Karpas-422 (cell line): ENCODE results near the gene VSX2. TPM values are rescaled to one million over a fixed set of nuclear protein-coding genes. Genes with fewer than 3 reads are reported as not detected.

ENCODE experiments used
- DNase-seq: peaks from one replicate; pipeline ENCODE4 v3.0.0-alpha.2; 2015
- H2AFZ ChIP-seq: fragments of 200-600 bp; sonication (generic); 2 replicates; pipeline ENCODE4 v1.6.1; 2014; ENCODE audit warnings: antibody characterized with exemption, low read length, mixed read lengths
- H3K27ac ChIP-seq: fragments of 200-600 bp; sonication (generic); 2 replicates; pipeline ENCODE4 v1.5.1; 2014; ENCODE audit warnings: mild to moderate bottlenecking, low read length, moderate library complexity
- H3K27me3 ChIP-seq: fragments of 200-600 bp; sonication (generic); 2 replicates; pipeline ENCODE4 v1.6.1; 2014; ENCODE audit warnings: low read length, mixed read lengths
- H3K36me3 ChIP-seq: fragments of 200-600 bp; sonication (generic); 2 replicates; pipeline ENCODE4 v1.6.1; 2014; ENCODE audit warnings: low read length, mixed read lengths; ENCODE audit not compliant: insufficient read depth
- H3K4me1 ChIP-seq: fragments of 200-600 bp; sonication (generic); 2 replicates; pipeline ENCODE4 v1.6.1; 2014; ENCODE audit warnings: mild to moderate bottlenecking, low read length, mixed read lengths
- H3K4me2 ChIP-seq: fragments of 200-600 bp; sonication (generic); 2 replicates; pipeline ENCODE4 v1.6.1; 2014; ENCODE audit warnings: low read length, low read depth, mild to moderate bottlenecking; ENCODE audit not compliant: poor library complexity, severe bottlenecking
- H3K4me3 ChIP-seq: fragments of 200-600 bp; sonication (generic); 2 replicates; pipeline ENCODE4 v1.5.1; 2014; ENCODE audit warnings: mild to moderate bottlenecking, antibody characterized with exemption, low read length, mixed read lengths
- H3K79me2 ChIP-seq: fragments of 200-600 bp; sonication (generic); 2 replicates; pipeline ENCODE4 v1.6.1; 2014; ENCODE audit warnings: mild to moderate bottlenecking, low read length, mixed read lengths
- H3K9ac ChIP-seq: fragments of 200-600 bp; sonication (generic); 2 replicates; pipeline ENCODE4 v1.6.0; 2014; ENCODE audit warnings: low read length
- H3K9me2 ChIP-seq: fragments of 200-600 bp; sonication (generic), shearing (Covaris generic); replicated peaks from 2 replicates; pipeline ENCODE4 v1.6.0; 2014; ENCODE audit warnings: mild to moderate bottlenecking, low read length, moderate library complexity; ENCODE audit not compliant: insufficient read depth
- H3K9me3 ChIP-seq: fragments of 300-700, 200-600 bp; sonication (generic); 2 replicates; pipeline ENCODE4 v1.6.1; 2014; ENCODE audit warnings: low read length, mixed read lengths
- H4K20me1 ChIP-seq: fragments of 200-600 bp; sonication (generic); 2 replicates; pipeline ENCODE4 v1.6.1; 2014; ENCODE audit warnings: mild to moderate bottlenecking, antibody characterized with exemption, low read length, low read depth; ENCODE audit not compliant: insufficient read depth
- total RNA-seq: library from RNA; depleted of rRNA; stranded (reverse); fragments of >200 nt; shearing (Covaris generic); gene quantifications from 2 replicates; pipeline ENCODE4 v1.2.3, GENCODE V29; 2014; ENCODE audit warnings: low replicate concordance; rRNA removed

Gene VSX2
- not detected in 2 replicates for total RNA-seq

GRCh38 chr14:74238974-74239847, at the start of gene VSX2:
TSS of gene VSX2 (plus strand) at chr14:74239449. CDS start at chr14:74239562, 113 bp downstream.
- Histone ChIP-seq H3K9me2 (no peaks in the 10 kb centered on the region), H3K27me3 (no peaks in the 10 kb centered on the region), H3K4me1 (no peaks in the 10 kb centered on the region), H3K4me2 (no peak within 1 kb of the TSS), H2AFZ (no peak within 1 kb of the TSS), H3K9ac (no peak within 1 kb of the TSS), H3K79me2 (no peaks in the 10 kb centered on the region), H3K36me3 (no peaks in the 10 kb centered on the region), H3K27ac (no peak within 1 kb of the TSS), H3K9me3 (no peaks in the 10 kb centered on the region), H4K20me1 (no peaks in the 10 kb centered on the region), H3K4me3 (no peak within 1 kb of the TSS)
- DNase-seq: no peak

GRCh38 chr14:74190927-74191575, 48.2 kb upstream of the VSX2 start:
- H3K4me2 ChIP-seq: no peak overlapping the region
- H3K4me3 ChIP-seq: no peak overlapping the region
- H4K20me1 ChIP-seq: no peaks in the 10 kb centered on the region
- no peak for DNase-seq
- no peak overlapping the region for H2AFZ ChIP-seq
- no peak overlapping the region for H3K9ac ChIP-seq
- H3K9me2 ChIP-seq: no peaks in the 10 kb centered on the region
- H3K27ac ChIP-seq: no peak overlapping the region
- H3K79me2 ChIP-seq: no peaks in the 10 kb centered on the region
- H3K4me1 ChIP-seq: no peaks in the 10 kb centered on the region
- H3K9me3 ChIP-seq: no peaks in the 10 kb centered on the region
- H3K36me3 ChIP-seq: no peaks in the 10 kb centered on the region
- no peaks in the 10 kb centered on the region for H3K27me3 ChIP-seq

GRCh38 chr14:74194506-74195274, 44.6 kb upstream of the VSX2 start:
- H4K20me1 ChIP-seq: no peaks in the 10 kb centered on the region
- H3K36me3 ChIP-seq: no peaks in the 10 kb centered on the region
- H2AFZ ChIP-seq: no peak overlapping the region
- H3K9me2 ChIP-seq: no peaks in the 10 kb centered on the region
- H3K27me3 ChIP-seq: no peaks in the 10 kb centered on the region
- no peaks in the 10 kb centered on the region for H3K9me3 ChIP-seq
- H3K4me1 ChIP-seq: no peaks in the 10 kb centered on the region
- H3K4me3 ChIP-seq: no peak overlapping the region
- no peak overlapping the region for H3K4me2 ChIP-seq
- no peak for DNase-seq
- H3K27ac ChIP-seq: no peak overlapping the region
- no peaks in the 10 kb centered on the region for H3K79me2 ChIP-seq
- no peak overlapping the region for H3K9ac ChIP-seq

GRCh38 chr14:74195623-74196022, 43.6 kb upstream of the VSX2 start:
- no peaks in the 10 kb centered on the region for H3K4me1 ChIP-seq
- no peak overlapping the region for H2AFZ ChIP-seq
- no peak overlapping the region for H3K9ac ChIP-seq

GRCh38 chr14:74198441-74199234, 40.6 kb upstream of the VSX2 start:
- no peaks in the 10 kb centered on the region for H3K79me2 ChIP-seq
- no peak overlapping the region for H2AFZ ChIP-seq
- no peak overlapping the region for H3K4me2 ChIP-seq
- no peak overlapping the region for H3K27ac ChIP-seq
- no peak overlapping the region for H3K4me3 ChIP-seq
- no peaks in the 10 kb centered on the region for H4K20me1 ChIP-seq
- no peaks in the 10 kb centered on the region for H3K36me3 ChIP-seq
- no peaks in the 10 kb centered on the region for H3K4me1 ChIP-seq
- H3K9me2 ChIP-seq: no peaks in the 10 kb centered on the region
- H3K27me3 ChIP-seq: no peaks in the 10 kb centered on the region
- DNase-seq: no peak
- H3K9ac ChIP-seq: no peak overlapping the region
- H3K9me3 ChIP-seq: no peaks in the 10 kb centered on the region

More at GRCh38 chr14:74195623-74196022, 43.6 kb upstream of the VSX2 start:
- H3K36me3 ChIP-seq: no peaks in the 10 kb centered on the region
- H3K9me2 ChIP-seq: no peaks in the 10 kb centered on the region
- DNase-seq: no peak
- no peak overlapping the region for H3K27ac ChIP-seq
- H3K9me3 ChIP-seq: no peaks in the 10 kb centered on the region
- no peaks in the 10 kb centered on the region for H4K20me1 ChIP-seq
- no peak overlapping the region for H3K4me2 ChIP-seq
- H3K4me3 ChIP-seq: no peak overlapping the region
- H3K79me2 ChIP-seq: no peaks in the 10 kb centered on the region
- H3K27me3 ChIP-seq: no peaks in the 10 kb centered on the region

- no peak overlapping the region for H3K4me3 ChIP-seq
- peak; percentile 48 for DNase-seq
Measured at GRCh38 chr14:74202113-74202512, 37.1 kb upstream of the VSX2 start.

GRCh38 chr14:74203639-74204038, 35.6 kb upstream of the VSX2 start:
- H3K4me1 ChIP-seq: no peaks in the 10 kb centered on the region
- no peak for DNase-seq

More at GRCh38 chr14:74202113-74202512, 37.1 kb upstream of the VSX2 start:
- Histone ChIP-seq H3K36me3 (no peaks in the 10 kb centered on the region), H3K9me3 (no peaks in the 10 kb centered on the region), H3K79me2 (no peaks in the 10 kb centered on the region), H4K20me1 (no peaks in the 10 kb centered on the region), H3K9ac (no peak overlapping the region), H3K4me2 (no peak overlapping the region), H3K27me3 (no peaks in the 10 kb centered on the region), H3K9me2 (no peaks in the 10 kb centered on the region), H3K27ac (no peak overlapping the region), H2AFZ (no peak overlapping the region), H3K4me1 (no peaks in the 10 kb centered on the region)

More at GRCh38 chr14:74203639-74204038, 35.6 kb upstream of the VSX2 start:
- no peak overlapping the region for H3K4me3 ChIP-seq
- no peak overlapping the region for H3K4me2 ChIP-seq
- H2AFZ ChIP-seq: no peak overlapping the region
- H4K20me1 ChIP-seq: no peaks in the 10 kb centered on the region
- no peaks in the 10 kb centered on the region for H3K79me2 ChIP-seq
- H3K36me3 ChIP-seq: no peaks in the 10 kb centered on the region
- H3K9me2 ChIP-seq: no peaks in the 10 kb centered on the region
- no peaks in the 10 kb centered on the region for H3K27me3 ChIP-seq
- H3K9me3 ChIP-seq: no peaks in the 10 kb centered on the region
- H3K9ac ChIP-seq: no peak overlapping the region
- no peak overlapping the region for H3K27ac ChIP-seq
